HEK293 (cell line): ENCODE measurements around the gene TRAM2.

Experiments
- KLF1 ChIP-seq: fragments of 450-650 bp; formaldehyde crosslinking; IDR thresholded peaks from 2 replicates; pipeline ENCODE4 v1.5.1; 2016; ENCODE audit warnings: missing biosample characterization, missing genetic modification characterization
- ZFP69B ChIP-seq: fragments of 450-650 bp; formaldehyde crosslinking; IDR thresholded peaks from 2 replicates; pipeline ENCODE4 v1.5.1; 2016; ENCODE audit warnings: missing biosample characterization, missing genetic modification characterization
- TF ChIP-seq, protein P1 (sequence below): fragments of 450-650 bp; formaldehyde crosslinking; IDR thresholded peaks from 2 replicates; pipeline ENCODE4 v1.5.1; 2016; ENCODE audit warnings: missing biosample characterization, missing genetic modification characterization

DNA sequence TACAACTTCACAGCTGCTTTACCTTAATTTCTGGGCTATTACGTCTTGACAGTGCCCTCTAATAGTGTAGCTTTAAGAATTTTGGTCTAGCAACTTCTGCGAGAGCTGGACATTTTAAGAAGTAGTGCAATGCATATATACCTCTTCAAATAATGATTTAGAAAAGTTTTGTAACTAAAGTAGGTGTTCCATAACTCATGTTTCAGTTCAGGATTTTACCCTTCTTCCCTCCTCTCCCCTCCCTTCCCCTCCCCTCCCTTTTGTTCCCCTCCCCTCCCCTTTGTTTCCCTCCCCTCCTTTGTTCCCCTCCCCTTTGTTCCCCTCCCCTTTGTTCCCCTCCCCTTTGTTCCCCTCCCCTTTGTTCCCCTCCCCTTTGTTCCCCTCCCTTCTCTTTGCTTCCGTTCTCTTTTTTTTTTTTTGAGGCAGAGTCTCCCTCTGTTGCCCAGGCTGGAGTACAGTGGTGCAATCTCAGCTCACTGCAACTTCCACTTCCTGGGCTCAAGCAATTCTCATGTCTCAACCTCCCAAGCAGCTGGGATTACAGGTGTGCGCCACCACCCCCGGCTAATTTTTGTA is 28.8 kb upstream of the TRAM2 start:
- TF ChIP-seq ZFP69B (tag by site-specific recombination) (no peak), KLF1 (tag by site-specific recombination) (no peak)
- TF ChIP-seq, protein P1, sequence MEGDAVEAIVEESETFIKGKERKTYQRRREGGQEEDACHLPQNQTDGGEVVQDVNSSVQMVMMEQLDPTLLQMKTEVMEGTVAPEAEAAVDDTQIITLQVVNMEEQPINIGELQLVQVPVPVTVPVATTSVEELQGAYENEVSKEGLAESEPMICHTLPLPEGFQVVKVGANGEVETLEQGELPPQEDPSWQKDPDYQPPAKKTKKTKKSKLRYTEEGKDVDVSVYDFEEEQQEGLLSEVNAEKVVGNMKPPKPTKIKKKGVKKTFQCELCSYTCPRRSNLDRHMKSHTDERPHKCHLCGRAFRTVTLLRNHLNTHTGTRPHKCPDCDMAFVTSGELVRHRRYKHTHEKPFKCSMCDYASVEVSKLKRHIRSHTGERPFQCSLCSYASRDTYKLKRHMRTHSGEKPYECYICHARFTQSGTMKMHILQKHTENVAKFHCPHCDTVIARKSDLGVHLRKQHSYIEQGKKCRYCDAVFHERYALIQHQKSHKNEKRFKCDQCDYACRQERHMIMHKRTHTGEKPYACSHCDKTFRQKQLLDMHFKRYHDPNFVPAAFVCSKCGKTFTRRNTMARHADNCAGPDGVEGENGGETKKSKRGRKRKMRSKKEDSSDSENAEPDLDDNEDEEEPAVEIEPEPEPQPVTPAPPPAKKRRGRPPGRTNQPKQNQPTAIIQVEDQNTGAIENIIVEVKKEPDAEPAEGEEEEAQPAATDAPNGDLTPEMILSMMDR (tag by site-specific recombination) = no peak
